HFFc6 (cell line): ENCODE measurements around the gene MTCH1. TPM values are rescaled to one million over a fixed set of nuclear protein-coding genes. Genes with fewer than 3 reads are reported as not detected.
A peak's percentile ranks its signal among the peaks of the same experiment; 100 is the strongest.
"Not testable (repeated sequence)": the region's sequence is repeated elsewhere in the genome, so short reads cannot be mapped to it uniquely, and the experiment has no call there.

Experiments used
- DNase-seq: peaks from one replicate; pipeline ENCODE4 v3.0.0-alpha.2; 2018
- H3K27ac Mint-ChIP-seq: 2 replicates; pipeline ENCODE4 v1.8.0; 2020; ENCODE audit warnings: mild to moderate bottlenecking, mixed read lengths
- H3K27me3 Mint-ChIP-seq: 2 replicates; pipeline ENCODE4 v1.8.0; 2021; ENCODE audit warnings: mild to moderate bottlenecking, moderate library complexity, mixed read lengths; ENCODE audit not compliant: insufficient read depth
- H3K36me3 Mint-ChIP-seq: 2 replicates; pipeline ENCODE4 v1.8.0; 2021; ENCODE audit warnings: low read depth, mixed read lengths
- H3K4me1 Mint-ChIP-seq: 2 replicates; pipeline ENCODE4 v1.8.0; 2020; ENCODE audit warnings: low read depth, mixed read lengths
- H3K4me3 Mint-ChIP-seq: 2 replicates; pipeline ENCODE4 v1.8.0; 2020; ENCODE audit warnings: mild to moderate bottlenecking, moderate library complexity, mixed read lengths
- H3K9me3 Mint-ChIP-seq: 2 replicates; pipeline ENCODE4 v1.8.0; 2020; ENCODE audit warnings: mild to moderate bottlenecking, mixed read lengths
- total RNA-seq, 6 experiments: library from RNA; stranded (reverse); fragmentation: NEBNext Ultra II Directional; extraction: Animal tissue kit (Norgen Biotek cat#: 25700); gene quantifications; 2 replicates in 1 of 6; 3 replicates in 5 of 6; pipeline ENCODE4 v1.2.3, GENCODE V29; 2021
- TF ChIP-seq, protein P1 (sequence below): fragments of 200-600 bp; sonication (generic); IDR thresholded peaks from 2 replicates; pipeline ENCODE4 v1.5.0; 2021; ENCODE audit warnings: antibody characterized with exemption, mild to moderate bottlenecking

Gene MTCH1
- total RNA-seq, 6 experiments from 2014 or later: 263 to 301 (median 281) TPM

GRCh38 chr6:36997811-36998722 is 12.1 kb upstream of the MTCH1 start:
- TF ChIP-seq, protein P1, sequence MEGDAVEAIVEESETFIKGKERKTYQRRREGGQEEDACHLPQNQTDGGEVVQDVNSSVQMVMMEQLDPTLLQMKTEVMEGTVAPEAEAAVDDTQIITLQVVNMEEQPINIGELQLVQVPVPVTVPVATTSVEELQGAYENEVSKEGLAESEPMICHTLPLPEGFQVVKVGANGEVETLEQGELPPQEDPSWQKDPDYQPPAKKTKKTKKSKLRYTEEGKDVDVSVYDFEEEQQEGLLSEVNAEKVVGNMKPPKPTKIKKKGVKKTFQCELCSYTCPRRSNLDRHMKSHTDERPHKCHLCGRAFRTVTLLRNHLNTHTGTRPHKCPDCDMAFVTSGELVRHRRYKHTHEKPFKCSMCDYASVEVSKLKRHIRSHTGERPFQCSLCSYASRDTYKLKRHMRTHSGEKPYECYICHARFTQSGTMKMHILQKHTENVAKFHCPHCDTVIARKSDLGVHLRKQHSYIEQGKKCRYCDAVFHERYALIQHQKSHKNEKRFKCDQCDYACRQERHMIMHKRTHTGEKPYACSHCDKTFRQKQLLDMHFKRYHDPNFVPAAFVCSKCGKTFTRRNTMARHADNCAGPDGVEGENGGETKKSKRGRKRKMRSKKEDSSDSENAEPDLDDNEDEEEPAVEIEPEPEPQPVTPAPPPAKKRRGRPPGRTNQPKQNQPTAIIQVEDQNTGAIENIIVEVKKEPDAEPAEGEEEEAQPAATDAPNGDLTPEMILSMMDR: no peak
- H3K27me3 Mint-ChIP-seq: peaks cover 20% of the 10 kb centered on the region
- no peaks in the 10 kb centered on the region for H3K4me1 Mint-ChIP-seq
- DNase-seq: no peak
- H3K9me3 Mint-ChIP-seq: no peaks in the 10 kb centered on the region
- H3K27ac Mint-ChIP-seq: no peak overlapping the region
- no peaks in the 10 kb centered on the region for H3K36me3 Mint-ChIP-seq
- H3K4me3 Mint-ChIP-seq: no peak overlapping the region

DNA sequence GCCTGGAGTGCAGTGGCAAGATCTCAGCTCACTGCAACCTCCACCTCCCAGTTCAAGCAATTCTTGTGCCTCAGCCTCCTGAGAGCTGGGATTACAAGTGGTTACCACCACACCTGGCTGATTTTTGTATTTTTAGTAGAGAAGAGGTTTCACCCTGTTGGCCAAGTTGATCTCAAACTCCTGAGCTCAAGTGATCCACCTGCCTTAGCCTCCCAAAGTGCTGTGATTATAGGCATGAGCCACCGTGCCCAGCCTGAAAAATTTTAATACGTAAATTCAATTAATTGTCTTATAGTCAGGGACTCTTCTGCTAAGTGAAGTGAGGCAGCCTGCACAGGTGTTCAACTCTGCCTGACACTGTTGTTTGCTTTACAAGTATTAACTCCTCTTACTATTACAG is 4.4 kb upstream of the MTCH1 start:
- not testable (repeated sequence) for H3K36me3 Mint-ChIP-seq, DNase-seq, H3K4me3 Mint-ChIP-seq, H3K27ac Mint-ChIP-seq, H3K27me3 Mint-ChIP-seq, H3K9me3 Mint-ChIP-seq
- H3K4me1 Mint-ChIP-seq: peaks cover 15% of the 10 kb centered on the region

GRCh38 chr6:36989264-36989663 is 3.3 kb upstream of the MTCH1 start:
- Mint-ChIP-seq H3K36me3 (no peaks in the 10 kb centered on the region), H3K27me3 (peaks cover 10% of the 10 kb centered on the region), H3K9me3 (no peaks in the 10 kb centered on the region), H3K4me1 (peaks cover 15% of the 10 kb centered on the region), H3K27ac (no peak overlapping the region), H3K4me3 (no peak overlapping the region)
- TF ChIP-seq, protein P1: no peak
- DNase-seq: no peak

DNA sequence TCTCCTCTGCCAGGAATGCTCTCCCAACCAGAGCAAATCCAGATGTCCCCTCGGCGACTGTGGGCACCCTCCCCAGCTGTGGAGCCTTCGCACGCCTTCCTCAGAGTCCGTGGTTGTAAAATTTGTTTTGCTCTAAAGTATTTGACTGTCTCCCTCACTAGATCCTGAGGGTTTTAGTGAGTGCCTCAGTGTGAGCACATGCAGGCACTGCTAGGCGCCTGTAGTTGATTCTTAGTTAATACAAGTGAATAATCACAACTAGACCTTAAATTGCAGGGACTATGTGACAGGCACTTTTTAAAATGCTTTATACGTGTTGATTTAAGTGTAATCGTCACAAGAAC is 680 bp upstream of the MTCH1 start:
- H3K27me3 Mint-ChIP-seq: peaks cover 4% of the 10 kb centered on the region
- peaks cover 21% of the 10 kb centered on the region for H3K4me1 Mint-ChIP-seq
- H3K27ac Mint-ChIP-seq: peak overlapping the region; percentile 96
- H3K4me3 Mint-ChIP-seq: peak overlapping the region; percentile 97
- H3K36me3 Mint-ChIP-seq: no peaks in the 10 kb centered on the region
- H3K9me3 Mint-ChIP-seq: no peaks in the 10 kb centered on the region
- TF ChIP-seq, protein P1: no peak
- DNase-seq: peak; percentile 4

DNA sequence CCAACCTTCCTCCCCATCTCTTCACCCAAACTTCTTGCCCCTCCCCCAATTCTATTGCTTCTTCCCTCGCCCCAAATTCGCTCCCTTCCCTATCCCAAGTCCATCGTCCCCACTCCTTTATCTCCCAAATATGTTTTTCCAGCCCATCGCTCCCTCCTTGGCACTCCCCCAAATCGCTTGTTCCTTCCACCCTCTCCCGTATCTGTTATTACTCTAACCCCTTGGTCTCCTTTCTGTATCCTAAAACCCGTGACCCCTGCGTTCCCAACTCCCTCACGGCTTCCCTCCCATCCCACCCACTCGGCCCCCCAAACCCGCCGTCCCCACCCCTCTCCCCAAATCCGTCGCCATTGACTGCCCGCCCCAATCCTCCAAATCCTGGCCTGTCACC is 584 bp downstream of the MTCH1 start:
- Mint-ChIP-seq H3K27me3 (no peaks in the 10 kb centered on the region; the same call in 1 of the 2 replicates), H3K9me3 (no peaks in the 10 kb centered on the region), H3K4me1 (peaks cover 34% of the 10 kb centered on the region), H3K27ac (no peak overlapping the region), H3K36me3 (peaks cover 2% of the 10 kb centered on the region; the same call in 1 of the 2 replicates), H3K4me3 (no peak overlapping the region)
- TF ChIP-seq, protein P1: no peak
- no peak for DNase-seq
